Thoracic aorta (tissue), 2 donors: Measurements from ENCODE around the gene GPR89A. TPM values are rescaled to one million over a fixed set of nuclear protein-coding genes. Genes with fewer than 3 reads are reported as not detected.

Source experiments
- ATAC-seq: fragments of 150-250 bp; one replicate; pipeline ENCODE4 v1.8.0; 2017; ENCODE audit warnings: low read depth; ENCODE audit not compliant: insufficient number of reproducible peaks, low FRiP score
- DNase-seq: peaks from one replicate; pipeline ENCODE4 v3.0.0-alpha.2; 2020; ENCODE audit warnings: low spot score
- H3K27ac ChIP-seq, 2 donors: fragments of 200-600 bp; sonication (generic); 1 replicate in 1 of 2; 2 replicates in 1 of 2; pipeline ENCODE4 v1.5.1; 2016; ENCODE audit warnings: mild to moderate bottlenecking in 2 of 2, moderate library complexity in 2 of 2
- H3K27me3 ChIP-seq: fragments of 200-600 bp; sonication (generic); replicated peaks from 2 replicates; pipeline ENCODE4 v1.6.0; 2016; ENCODE audit warnings: mild to moderate bottlenecking; ENCODE audit not compliant: insufficient read depth
- H3K36me3 ChIP-seq: fragments of 200-600 bp; sonication (generic); one replicate; pipeline ENCODE4 v1.5.1; 2016
- H3K4me1 ChIP-seq, 2 donors: fragments of 200-600 bp; sonication (generic); 1 replicate in 1 of 2; 2 replicates in 1 of 2; pipeline versions ENCODE4 v1.5.1 to v1.6.0; 2016; ENCODE audit warnings: low read depth in 2 of 2, mild to moderate bottlenecking in 1 of 2; ENCODE audit not compliant: control insufficient read depth in 1 of 2
- H3K4me3 ChIP-seq: fragments of 200-600 bp; sonication (generic); 2 replicates; pipeline ENCODE4 v1.5.1; 2016; ENCODE audit warnings: mild to moderate bottlenecking
- H3K9me3 ChIP-seq: fragments of 200-600 bp; sonication (generic); 2 replicates; pipeline ENCODE4 v1.5.1; 2016
- CTCF ChIP-seq: fragments of 200-600 bp; sonication (generic); IDR thresholded peaks from one replicate; pipeline ENCODE4 v1.5.1; 2019; ENCODE audit warnings: antibody characterized with exemption
- total RNA-seq, 2 donors: library from RNA; depleted of rRNA; stranded (reverse); fragments of >200 nt; gene quantifications; one replicate each; pipeline versions ENCODE4 v1.1.0 to v1.2.3, GENCODE V29; 2016

The GPR89A gene
- total RNA-seq, 2 donors from 2014 or later, result 13.8 to 59.2 TPM

- H3K27ac ChIP-seq, result no peak overlapping the region
- no peaks in the 10 kb centered on the region for H3K4me1 ChIP-seq
- H3K36me3 ChIP-seq, result no peaks in the 10 kb centered on the region
- DNase-seq (no peak), ATAC-seq (no peak)
- no peaks in the 10 kb centered on the region for H3K9me3 ChIP-seq
- H3K27me3 ChIP-seq, result no peaks in the 10 kb centered on the region
- no peak for TF ChIP-seq CTCF
- H3K4me3 ChIP-seq, result no peak overlapping the region
Observed at GRCh38 chr1:145695821-145696629, 88.2 kb downstream of the GPR89A start.

GRCh38 chr1:145696630-145696960, 88.8 kb downstream of the GPR89A start:
- TF ChIP-seq CTCF, result no peak
- no peak overlapping the region for H3K27ac ChIP-seq
- no peak for DNase-seq
- H3K36me3 ChIP-seq, result no peaks in the 10 kb centered on the region
- no peaks in the 10 kb centered on the region for H3K9me3 ChIP-seq
- H3K4me1 ChIP-seq, result no peaks in the 10 kb centered on the region
- H3K27me3 ChIP-seq, result no peaks in the 10 kb centered on the region
- ATAC-seq, result no peak
- no peak overlapping the region for H3K4me3 ChIP-seq

- no peak for ATAC-seq
Observed at GRCh38 chr1:145701306-145701862, 93.6 kb downstream of the GPR89A start.

GRCh38 chr1:145702052-145702451, 94.3 kb downstream of the GPR89A start:
- H3K36me3 ChIP-seq, result no peaks in the 10 kb centered on the region
- H3K4me1 ChIP-seq, result no peaks in the 10 kb centered on the region
- H3K9me3 ChIP-seq, result no peaks in the 10 kb centered on the region
- ATAC-seq (no peak), DNase-seq (no peak)
- no peak overlapping the region for H3K4me3 ChIP-seq
- no peak for TF ChIP-seq CTCF
- no peak overlapping the region for H3K27ac ChIP-seq
- no peaks in the 10 kb centered on the region for H3K27me3 ChIP-seq

More at GRCh38 chr1:145701306-145701862, 93.6 kb downstream of the GPR89A start:
- H3K9me3 ChIP-seq, result no peaks in the 10 kb centered on the region
- no peaks in the 10 kb centered on the region for H3K36me3 ChIP-seq
- DNase-seq, result no peak
- TF ChIP-seq CTCF, result no peak
- H3K27me3 ChIP-seq, result no peaks in the 10 kb centered on the region
- no peaks in the 10 kb centered on the region for H3K4me1 ChIP-seq
- no peak overlapping the region for H3K27ac ChIP-seq
- H3K4me3 ChIP-seq, result no peak overlapping the region

GRCh38 chr1:145702826-145703225, 95.0 kb downstream of the GPR89A start:
- no peaks in the 10 kb centered on the region for H3K9me3 ChIP-seq
- no peaks in the 10 kb centered on the region for H3K4me1 ChIP-seq
- TF ChIP-seq CTCF, result no peak
- H3K27me3 ChIP-seq, result no peaks in the 10 kb centered on the region
- no peak overlapping the region for H3K4me3 ChIP-seq
- no peak for DNase-seq
- no peak overlapping the region for H3K27ac ChIP-seq
- no peaks in the 10 kb centered on the region for H3K36me3 ChIP-seq
- ATAC-seq, result no peak
